GM12892 (cell line): ENCODE results near the gene SLC45A1.

Experiments used
- POLR2A ChIP-seq: IDR thresholded peaks from 2 replicates; pipeline ENCODE4 v1.6.1; 2011; ENCODE audit warnings: low read depth, low read length, control low read depth
- POLR2AphosphoS5 ChIP-seq: IDR thresholded peaks from 2 replicates; pipeline ENCODE4 v1.6.1; 2011; ENCODE audit warnings: low read depth, low read length, control low read depth

DNA sequence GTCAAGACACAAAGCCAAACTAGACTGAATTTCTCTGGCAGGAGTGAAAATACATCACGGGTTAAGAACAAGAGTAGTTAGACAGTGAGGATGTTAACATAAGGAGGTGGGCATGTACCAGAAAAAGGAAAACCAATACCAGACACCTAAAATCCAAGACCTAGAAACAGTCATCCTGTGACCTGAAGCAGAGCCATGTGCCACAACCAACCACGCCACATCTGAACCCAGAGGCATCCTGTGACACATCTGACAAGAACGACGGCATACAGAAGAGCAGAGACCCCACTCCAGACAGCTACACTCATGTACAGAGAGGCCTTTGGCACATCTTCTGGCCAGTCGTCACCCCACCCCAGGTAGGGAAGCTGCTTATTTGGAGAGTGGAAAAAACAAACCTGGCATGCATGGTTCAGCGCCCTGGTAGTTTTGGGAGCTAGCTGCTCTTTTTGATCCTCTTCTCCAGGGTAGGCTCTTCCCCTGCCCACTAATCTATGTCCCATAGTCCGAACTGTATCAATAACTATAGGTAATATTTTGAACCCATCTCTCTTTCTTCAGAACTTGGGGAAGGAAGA, 72.1 kb downstream of the SLC45A1 start:
- no peak for TF ChIP-seq POLR2A
- no peak for TF ChIP-seq POLR2AphosphoS5
